HG02588 (cell line): ENCODE data around the gene THEMIS.
"Not testable (repeated sequence)": the region's sequence is repeated elsewhere in the genome, so short reads cannot be mapped to it uniquely, and the experiment has no call there.

Source experiments
- ATAC-seq: cut with Tn5 transposase; IDR thresholded peaks from one replicate; pipeline ENCODE4 v1.9.1; 2021; ENCODE audit warnings: mild to moderate bottlenecking, moderate library complexity; ENCODE audit not compliant: unreplicated experiment

The THEMIS gene

GRCh38 chr6:127812985-127813698, 87.7 kb downstream of the THEMIS start:
- no peak for ATAC-seq

GRCh38 chr6:127811900-127812570, 88.8 kb downstream of the THEMIS start:
- no peak for ATAC-seq

- no peak for ATAC-seq
Measured at GRCh38 chr6:127807806-127808517, 92.9 kb downstream of the THEMIS start.

GRCh38 chr6:127796713-127797112, 104.1 kb downstream of the THEMIS start:
- no peak for ATAC-seq

DNA sequence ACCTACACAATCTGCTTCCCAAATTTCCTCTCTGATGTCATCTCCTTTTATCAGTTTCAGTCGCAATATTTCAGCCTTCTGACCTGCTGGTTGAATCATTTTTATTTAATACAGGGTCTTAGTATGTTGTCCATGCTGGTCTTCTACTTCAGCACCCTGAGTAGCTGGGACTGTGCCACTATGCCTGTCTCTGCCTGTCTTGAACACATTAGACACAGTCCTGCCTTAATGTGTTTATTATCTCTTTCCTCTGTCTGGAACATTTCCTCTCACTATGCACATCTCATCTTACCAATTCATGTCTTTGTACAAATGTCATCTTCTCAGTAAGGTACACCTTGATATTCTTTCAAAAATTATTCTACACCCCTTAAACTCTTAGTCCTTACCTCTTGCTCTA, 106.5 kb downstream of the THEMIS start:
- ATAC-seq = no peak

- ATAC-seq = no peak
Measured at GRCh38 chr6:127793396-127793795, 107.5 kb downstream of the THEMIS start.

- ATAC-seq = no peak
Measured at GRCh38 chr6:127792616-127793015, 108.2 kb downstream of the THEMIS start.

DNA sequence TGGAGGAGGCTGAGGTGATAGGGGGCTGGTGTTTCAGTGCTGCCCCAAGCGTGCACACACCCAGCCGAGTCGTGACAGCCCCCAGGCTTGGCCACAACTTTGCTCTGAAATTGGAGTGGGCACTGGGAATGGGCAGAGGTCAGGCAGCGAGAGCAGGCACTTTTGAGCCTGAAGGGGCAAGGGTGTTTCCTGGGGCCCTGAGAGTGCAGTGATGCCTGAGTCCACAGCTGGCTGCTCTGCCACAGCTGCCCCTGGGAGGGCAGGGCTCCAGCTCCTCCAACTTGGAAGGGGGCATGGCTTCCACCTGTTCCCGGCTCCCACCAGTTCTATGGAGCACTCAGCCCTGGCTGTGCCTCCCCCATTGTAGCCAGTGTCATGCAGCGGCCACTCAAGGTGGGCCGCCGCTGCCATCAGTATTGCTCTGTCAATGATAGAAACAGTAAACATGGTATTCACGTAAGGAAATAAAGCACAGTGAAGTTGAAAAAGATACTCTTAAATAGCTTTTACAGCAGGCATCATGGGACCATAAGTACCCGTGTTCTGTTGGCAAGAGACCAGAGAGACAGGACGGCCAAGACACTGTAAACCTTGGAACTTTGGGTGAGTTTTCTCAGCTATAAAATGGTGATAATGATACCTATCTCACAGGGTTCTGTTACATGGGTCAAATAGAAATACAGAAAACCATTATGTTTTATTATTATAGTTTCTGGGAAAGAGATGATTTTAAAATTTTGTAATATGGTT, 108.9 kb downstream of the THEMIS start:
- ATAC-seq = no peak

DNA sequence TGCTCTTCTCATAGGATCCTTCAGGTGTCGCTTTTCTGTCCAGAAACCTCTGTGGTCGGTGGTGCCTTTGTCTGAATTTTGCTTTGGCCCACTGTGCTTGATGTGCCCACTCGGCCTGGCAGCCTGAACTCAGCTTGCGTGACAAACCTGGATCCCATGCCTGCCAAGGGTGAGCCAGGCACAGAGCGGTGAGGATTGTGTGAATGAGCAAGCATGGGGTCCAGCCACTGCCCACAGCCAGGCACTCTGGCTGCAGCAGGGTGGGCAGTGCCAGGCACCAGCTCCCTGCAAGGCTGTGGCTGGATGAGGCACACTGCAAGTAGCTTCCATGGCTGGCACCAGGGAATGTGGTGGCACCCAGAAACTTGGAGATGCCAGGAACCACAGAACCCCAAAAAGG, 110.3 kb downstream of the THEMIS start:
- ATAC-seq = no peak

GRCh38 chr6:127786109-127786508, 114.7 kb downstream of the THEMIS start:
- ATAC-seq = no peak

DNA sequence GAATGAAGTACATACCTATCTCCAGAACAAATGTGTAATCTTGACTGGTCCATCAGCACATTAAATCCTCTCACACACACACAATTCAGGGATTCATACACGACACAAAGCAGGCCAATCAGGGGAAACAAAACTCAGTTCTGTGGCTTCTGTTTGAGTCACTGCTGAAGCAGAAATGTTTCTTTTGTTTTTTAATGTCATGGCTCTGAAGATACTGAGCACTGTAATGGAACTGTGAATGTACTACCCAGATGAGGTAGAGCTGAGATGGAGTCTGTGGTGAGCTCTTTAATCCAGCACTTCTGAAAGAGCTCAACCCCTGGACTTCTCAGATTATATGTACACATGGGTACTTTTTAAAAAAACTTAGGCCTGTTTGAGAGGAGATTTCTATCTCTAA, 116.4 kb downstream of the THEMIS start:
- no peak for ATAC-seq

DNA sequence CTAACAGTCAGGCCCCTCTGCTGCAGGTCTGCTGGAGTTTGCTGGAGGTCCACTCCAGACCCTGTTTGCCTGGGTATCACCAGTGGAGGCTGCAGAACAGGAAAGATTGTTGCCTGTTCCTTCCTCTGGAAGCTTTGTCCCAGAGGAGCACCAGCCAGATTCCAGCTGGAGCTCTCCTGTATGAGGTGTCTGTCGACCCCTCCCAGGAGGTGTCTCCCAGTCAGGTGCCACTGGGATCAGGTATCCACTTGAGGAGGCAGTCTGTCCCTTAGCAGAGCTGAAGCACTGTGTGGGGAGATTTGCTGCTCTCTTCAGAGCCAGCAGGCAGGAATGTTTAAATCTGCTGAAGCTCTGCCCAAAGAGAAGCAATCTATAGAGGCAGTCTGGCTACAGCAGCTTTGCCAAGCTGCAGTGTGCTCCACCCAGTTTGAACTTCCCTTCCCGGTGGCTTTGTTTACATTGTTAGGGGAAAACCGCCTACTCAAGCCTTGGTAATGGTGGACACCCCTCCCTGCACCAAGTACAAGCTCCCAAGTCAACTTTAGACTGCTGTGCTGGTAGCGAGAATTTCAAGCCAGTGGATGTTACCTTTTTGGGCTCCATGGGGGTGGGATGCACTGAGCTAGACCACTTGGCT, 119.1 kb downstream of the THEMIS start:
- not testable (repeated sequence) for ATAC-seq

DNA sequence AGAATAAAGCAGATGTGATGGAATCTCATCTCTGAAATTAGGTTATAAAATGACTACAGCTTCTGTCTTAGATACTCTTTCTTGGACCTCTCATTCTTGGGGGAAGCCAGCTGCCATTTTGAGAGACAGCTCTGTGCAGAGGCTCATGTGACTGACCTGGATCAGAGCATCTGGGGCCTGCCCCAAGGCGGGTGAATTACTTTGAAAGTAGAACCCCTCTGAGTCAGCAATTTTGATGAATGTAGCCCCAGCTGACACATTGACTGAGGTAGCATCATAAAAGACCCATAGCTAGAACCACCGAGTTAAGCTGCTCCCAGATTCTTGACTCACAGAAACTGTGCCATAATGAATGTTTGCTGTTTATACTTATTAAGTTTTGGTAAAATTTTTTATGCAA, 124.5 kb downstream of the THEMIS start:
- no peak for ATAC-seq

GRCh38 chr6:127775371-127775770, 125.5 kb downstream of the THEMIS start:
- no peak for ATAC-seq

- ATAC-seq = no peak
Measured at GRCh38 chr6:127768745-127769144, 132.1 kb downstream of the THEMIS start.

- ATAC-seq = no peak
Measured at GRCh38 chr6:127768223-127768622, 132.6 kb downstream of the THEMIS start.

- ATAC-seq = no peak
Measured at GRCh38 chr6:127765949-127766348, 134.9 kb downstream of the THEMIS start.

DNA sequence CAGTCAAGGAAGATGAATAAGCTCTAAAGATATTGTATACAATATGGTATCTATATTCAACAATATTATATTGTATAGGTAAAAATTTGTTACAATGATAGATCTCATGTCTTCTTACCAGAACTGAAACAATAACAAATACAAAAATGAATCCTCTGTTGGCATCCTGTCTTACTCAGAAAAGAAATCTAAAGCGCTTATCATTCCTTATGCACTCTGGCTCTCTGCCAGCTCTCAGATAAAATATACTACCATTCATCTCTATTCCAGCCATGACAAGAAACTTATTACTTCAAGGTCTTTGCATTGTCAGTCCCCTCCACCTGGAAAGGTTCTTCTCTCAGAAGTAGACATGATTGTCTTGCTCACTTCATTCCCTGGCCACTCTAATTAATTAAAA, 138.6 kb downstream of the THEMIS start:
- no peak for ATAC-seq

- no peak for ATAC-seq
Measured at GRCh38 chr6:127761084-127761483, 139.8 kb downstream of the THEMIS start.

DNA sequence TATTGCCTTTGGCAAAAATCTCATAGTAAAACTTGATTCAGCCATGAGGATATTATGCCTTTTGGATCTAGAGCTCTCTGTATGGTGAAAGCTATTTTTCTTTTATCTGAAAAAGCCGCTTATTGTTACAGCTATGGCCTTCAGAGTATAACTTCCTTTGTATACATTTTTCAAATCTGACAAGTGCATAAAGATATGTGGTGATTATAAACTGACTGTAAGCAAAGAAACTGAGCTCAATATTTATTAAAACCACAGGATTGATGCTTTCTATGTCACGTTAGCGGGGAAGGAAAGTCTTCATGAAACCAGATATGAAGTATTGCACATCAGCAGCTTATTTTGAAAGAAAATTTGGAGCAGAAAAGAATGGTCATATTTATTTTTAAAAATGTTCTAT, 151.8 kb downstream of the THEMIS start:
- ATAC-seq = no peak

DNA sequence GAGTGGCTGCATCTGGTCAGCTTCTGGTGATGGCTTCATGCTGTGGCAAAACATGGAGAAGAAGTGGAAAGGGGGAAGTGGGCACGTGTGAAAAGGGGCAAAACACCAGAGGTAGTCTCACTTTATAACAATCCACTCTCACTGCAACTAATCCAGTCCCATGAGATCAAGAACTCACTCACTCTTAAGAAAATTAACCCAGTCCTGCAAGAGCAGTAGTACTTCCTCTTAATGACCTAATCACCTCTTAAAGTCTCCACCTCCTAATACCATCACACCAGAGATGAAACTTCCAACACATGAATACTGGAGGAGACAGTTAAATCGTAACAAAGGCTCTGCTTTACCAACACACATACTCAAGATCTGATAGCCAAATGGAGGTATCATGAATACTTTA, 152.6 kb downstream of the THEMIS start:
- ATAC-seq = no peak
